ENCODE data around the gene ZBTB20.

The ZBTB20 gene

DNA sequence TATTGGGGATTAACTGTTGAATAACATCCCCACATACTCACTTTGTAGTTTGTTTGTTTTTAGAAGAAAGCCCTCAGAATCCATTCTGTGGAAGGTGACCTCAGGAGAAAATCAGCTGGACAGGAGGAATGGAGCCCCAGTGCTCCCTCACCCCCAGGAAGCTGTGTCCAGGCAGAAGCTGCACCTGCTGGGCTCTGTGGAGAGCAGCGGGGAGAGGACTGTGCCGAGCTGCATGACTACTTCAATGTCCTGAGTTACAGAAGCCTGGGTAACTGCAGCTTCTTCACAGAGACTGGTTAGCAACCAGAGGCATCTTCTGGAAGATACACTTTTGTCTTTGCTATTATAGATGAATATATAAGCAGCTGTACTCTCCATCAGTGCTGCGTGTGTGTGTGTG, 839.3 kb downstream of the ZBTB20 start:
- peak; percentile 21 for FAIRE-seq
- DNase-seq (ENCODE audit: extremely low spot score, insufficient read length, low read depth): no peak

GRCh38 chr3:114307222-114307830, 839.8 kb downstream of the ZBTB20 start:
- peak; percentile 84 for FAIRE-seq
- DNase-seq (ENCODE audit: extremely low spot score, insufficient read length, low read depth): peak; percentile 15

- FAIRE-seq: peak; percentile 31
- DNase-seq (ENCODE audit: extremely low spot score, insufficient read length, low read depth): no peak
Measured at GRCh38 chr3:114299941-114300624, 847.0 kb downstream of the ZBTB20 start.

GRCh38 chr3:114299421-114299820, 847.7 kb downstream of the ZBTB20 start:
- no peak for FAIRE-seq
- no peak for DNase-seq (ENCODE audit: extremely low spot score, insufficient read length, low read depth)

DNA sequence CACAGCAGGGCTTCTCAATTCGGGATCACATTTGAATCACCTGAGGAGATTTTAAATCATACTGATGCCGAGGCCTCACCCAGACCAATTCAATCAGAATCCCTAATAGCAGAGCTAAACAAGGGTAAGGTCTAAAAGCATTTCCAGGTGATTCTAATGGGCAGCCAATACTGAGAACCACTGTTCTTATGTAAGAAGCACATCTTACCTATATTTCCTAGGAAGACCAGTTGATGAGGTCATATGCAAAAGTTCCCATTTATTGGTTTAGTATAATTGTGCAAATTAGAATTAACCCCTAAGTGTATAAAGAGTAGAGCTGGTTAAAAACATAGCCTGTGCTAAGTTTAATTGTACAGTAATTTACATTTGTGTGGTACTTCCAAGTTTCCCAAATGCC, 851.1 kb downstream of the ZBTB20 start:
- DNase-seq (ENCODE audit: extremely low spot score, insufficient read length, low read depth): no peak
- no peak for FAIRE-seq

DNA sequence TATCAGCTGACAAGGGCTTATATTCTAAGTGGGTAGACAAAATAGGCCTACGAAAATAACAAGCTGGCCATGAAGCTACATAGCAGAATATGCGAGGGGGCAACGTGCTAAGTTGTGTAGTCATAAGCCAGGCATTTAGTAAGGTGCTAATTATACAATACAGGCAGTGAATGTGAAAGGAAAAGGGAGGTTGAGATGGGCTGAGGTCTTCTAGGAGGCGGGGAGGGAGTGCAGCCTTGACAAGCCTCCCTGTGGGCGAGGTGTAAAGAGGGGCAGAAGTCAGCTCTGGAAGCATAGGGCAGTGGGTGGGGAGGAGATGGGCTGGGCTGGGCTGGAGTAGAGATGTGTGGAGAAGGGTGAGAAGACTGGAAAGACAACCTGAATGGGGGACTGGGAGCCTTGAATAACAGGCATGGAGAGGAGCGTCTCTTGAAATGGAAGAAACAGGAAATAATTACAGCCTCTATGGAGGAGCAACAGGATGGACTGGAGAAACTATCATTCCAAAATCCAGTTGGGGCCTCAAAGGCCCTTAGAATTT, 852.1 kb downstream of the ZBTB20 start:
- DNase-seq (ENCODE audit: extremely low spot score, insufficient read length, low read depth) (no peak), FAIRE-seq (no peak)

DNA sequence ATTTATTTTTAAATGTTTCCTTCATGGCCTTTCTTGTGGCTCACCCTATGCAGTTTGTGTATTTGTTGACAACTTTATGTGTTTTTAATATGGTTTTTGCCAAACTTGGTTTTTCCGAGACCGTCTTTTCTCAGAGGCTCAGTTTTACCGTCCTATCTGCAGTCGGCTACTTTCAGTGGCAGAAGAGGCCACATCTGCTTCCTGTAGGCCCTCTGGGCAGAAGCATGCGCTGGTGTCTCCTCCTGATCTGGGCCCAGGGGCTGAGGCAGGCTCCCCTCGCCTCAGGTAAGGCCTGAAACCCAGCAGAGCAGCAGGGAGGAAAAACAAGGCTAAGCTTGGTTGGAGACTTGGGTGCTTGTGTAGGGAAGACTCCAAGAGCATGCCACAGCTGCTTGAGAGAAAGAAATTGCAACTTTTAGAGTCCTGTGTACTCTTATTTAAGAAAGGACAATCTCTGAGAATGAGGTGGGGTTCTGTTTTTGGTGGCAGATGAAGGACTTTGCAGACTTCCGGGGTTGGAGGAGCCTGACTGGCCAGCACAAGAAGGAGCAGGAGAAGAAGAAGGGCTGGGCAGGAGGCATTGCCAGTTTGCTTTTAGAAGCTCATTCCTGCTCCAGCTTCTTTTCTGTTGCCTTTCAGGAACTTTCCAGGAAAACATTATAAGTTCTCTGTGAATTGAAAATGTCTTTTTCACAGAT, 853.1 kb downstream of the ZBTB20 start, which contains the start of gene TIGIT:
Gene TIGIT, plus strand, starts transcription at position 191 of the 698 bp plus-strand sequence. Its CDS starts 34 bp downstream, at position 225.
- DNase-seq (ENCODE audit: extremely low spot score, insufficient read length, low read depth): no peak
- no peak for FAIRE-seq

DNA sequence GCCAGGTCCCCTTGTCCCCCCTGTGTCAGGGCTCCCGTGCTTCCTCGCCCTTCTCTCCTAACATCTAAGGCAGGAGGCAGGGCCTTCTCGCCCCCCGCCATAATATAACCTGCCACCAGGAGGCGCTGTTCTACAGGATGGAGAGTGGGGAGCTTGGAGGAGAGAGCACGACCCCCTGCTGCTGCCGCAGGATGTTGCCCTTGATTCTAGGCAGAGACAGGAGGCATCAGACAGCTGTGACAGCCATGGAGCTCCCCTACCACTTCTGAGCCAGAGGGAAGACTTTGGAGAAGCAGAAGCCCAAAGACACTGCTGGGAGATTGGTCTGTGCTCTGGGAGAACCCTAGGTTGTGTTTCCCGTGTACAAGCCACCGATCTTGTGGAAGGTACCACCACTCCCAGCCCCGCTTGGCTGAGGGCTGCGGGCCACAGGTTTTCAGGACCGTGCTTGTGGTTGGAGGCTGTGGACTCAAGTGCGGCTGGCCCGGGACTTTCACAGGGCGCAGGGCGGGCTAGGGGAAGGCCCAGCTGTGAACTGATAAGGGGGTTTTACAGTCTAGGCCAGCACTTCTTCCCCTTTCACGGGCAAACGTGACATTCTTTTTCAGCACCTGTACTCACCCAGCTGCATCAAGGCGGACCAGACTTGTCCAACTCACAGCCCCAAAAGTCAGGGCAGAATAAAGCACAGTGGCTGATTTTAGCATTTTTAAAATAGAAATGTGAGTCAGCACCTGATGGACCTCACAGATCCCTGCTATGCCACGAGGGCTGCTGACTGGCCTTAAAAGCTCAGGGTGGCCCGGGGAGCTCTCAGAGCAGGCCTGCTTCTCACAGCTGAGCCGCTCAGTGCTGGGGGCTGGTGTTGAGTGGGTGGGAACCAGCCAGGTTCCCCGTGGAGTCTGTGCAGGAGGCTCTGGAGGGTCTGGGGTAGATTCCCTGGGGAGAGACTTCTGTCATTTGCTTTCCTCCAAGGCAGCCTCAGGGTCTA, 855.9 kb downstream of the ZBTB20 start:
- DNase-seq (ENCODE audit: extremely low spot score, insufficient read length, low read depth) (peak; percentile 71), FAIRE-seq (peak; percentile 96)

DNA sequence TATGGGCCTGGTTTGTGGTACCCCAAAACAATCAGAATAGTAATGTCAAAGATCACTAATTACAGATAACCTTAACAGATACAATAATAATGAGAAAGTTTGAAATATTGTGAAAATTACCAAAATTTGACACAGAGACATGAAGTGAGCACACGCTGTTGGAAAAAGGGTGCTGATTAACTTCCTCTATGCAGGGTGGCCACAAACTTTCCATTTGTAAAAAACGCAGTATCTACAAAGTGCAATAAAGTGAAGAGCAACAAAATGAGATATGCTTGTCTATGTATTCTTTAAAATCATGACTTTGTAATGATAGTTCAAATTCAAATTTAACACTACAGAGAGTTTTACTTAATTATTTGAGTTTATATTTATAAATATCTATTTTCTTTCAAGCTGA, 860.8 kb downstream of the ZBTB20 start:
- FAIRE-seq: peak; percentile 54
- DNase-seq (ENCODE audit: extremely low spot score, insufficient read length, low read depth): no peak

- FAIRE-seq (peak; percentile 47), DNase-seq (ENCODE audit: extremely low spot score, insufficient read length, low read depth) (no peak)
Measured at GRCh38 chr3:114285648-114286230, 861.3 kb downstream of the ZBTB20 start.

DNA sequence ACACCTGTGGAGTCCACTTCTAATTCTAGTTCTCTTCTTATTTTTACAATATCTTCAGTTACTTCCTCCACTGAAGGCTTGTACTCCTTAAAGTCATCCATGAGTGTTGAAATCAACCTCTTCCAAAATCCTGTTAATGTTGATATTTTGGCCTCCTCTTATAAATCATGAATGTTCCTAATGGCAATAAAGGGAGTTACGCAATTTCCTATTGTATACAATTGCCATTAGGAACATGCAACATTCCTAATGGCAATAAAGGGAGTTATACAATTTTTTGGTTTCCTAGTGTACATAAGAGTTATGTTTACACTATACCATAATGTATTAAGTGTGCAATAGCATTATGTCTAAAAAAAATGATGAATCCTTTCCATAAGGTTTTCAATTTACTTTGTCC, 862.4 kb downstream of the ZBTB20 start:
- FAIRE-seq (no peak), DNase-seq (ENCODE audit: extremely low spot score, insufficient read length, low read depth) (no peak)

Measured in GM18507 (cell line).